WTC11 (cell line): Measurements from ENCODE around the gene BTBD9.

Source experiments
- AFF4 ChIP-seq: sonication (generic); formaldehyde crosslinking; IDR thresholded peaks from 2 replicates; pipeline ENCODE4 v1.8.1; 2023; ENCODE audit warnings: mild to moderate bottlenecking, missing genetic modification reagents, borderline replicate concordance
- CBFB ChIP-seq: sonication (generic); formaldehyde crosslinking; IDR thresholded peaks from 2 replicates; pipeline ENCODE4 v1.8.1; 2022; ENCODE audit warnings: mild to moderate bottlenecking, low read depth, missing genetic modification reagents
- CREM ChIP-seq: sonication (generic); formaldehyde crosslinking; IDR thresholded peaks from 2 replicates; pipeline ENCODE4 v1.8.1; 2022; ENCODE audit warnings: mild to moderate bottlenecking, missing genetic modification reagents, moderate library complexity
- CTCF ChIP-seq: fragments of 200-600 bp; IDR thresholded peaks from 2 replicates; pipeline ENCODE4 v1.8.0; 2022; ENCODE audit warnings: antibody characterized with exemption
- E2F1 ChIP-seq: sonication (generic); formaldehyde crosslinking; IDR thresholded peaks from 2 replicates; pipeline ENCODE4 v1.8.0; 2022; ENCODE audit warnings: mild to moderate bottlenecking, missing genetic modification reagents
- GTF2I ChIP-seq: fragments of 250-450 bp; sonication (Bioruptor Pico); conservative IDR thresholded peaks from 2 replicates; pipeline ENCODE4 v1.4.0; 2021; ENCODE audit warnings: mild to moderate bottlenecking
- SMAD4 ChIP-seq: sonication (generic); formaldehyde crosslinking; IDR thresholded peaks from 2 replicates; pipeline ENCODE4 v1.8.0; 2022; ENCODE audit warnings: mild to moderate bottlenecking, missing genetic modification reagents
- TP53 ChIP-seq: sonication (generic); formaldehyde crosslinking; IDR thresholded peaks from 2 replicates; pipeline ENCODE4 v1.8.1; 2023; ENCODE audit warnings: mild to moderate bottlenecking, missing genetic modification reagents
- USF1 ChIP-seq: sonication (generic); formaldehyde crosslinking; IDR thresholded peaks from 2 replicates; pipeline ENCODE4 v1.8.0; 2022; ENCODE audit warnings: mild to moderate bottlenecking, missing genetic modification reagents
- USF2 ChIP-seq: sonication (generic); formaldehyde crosslinking; IDR thresholded peaks from 2 replicates; pipeline ENCODE4 v1.8.1; 2023; ENCODE audit warnings: mild to moderate bottlenecking, missing genetic modification reagents, moderate library complexity
- ZNF121 ChIP-seq: sonication (generic); formaldehyde crosslinking; IDR thresholded peaks from 2 replicates; pipeline ENCODE4 v1.8.0; 2023; ENCODE audit warnings: missing genetic modification reagents
- ZNF512 ChIP-seq: sonication (generic); formaldehyde crosslinking; IDR thresholded peaks from 2 replicates; pipeline ENCODE4 v1.8.1; 2022; ENCODE audit warnings: missing genetic modification reagents, borderline replicate concordance
- ZSCAN18 ChIP-seq: fragments of 250-450 bp; sonication (Bioruptor Pico); IDR thresholded peaks from 2 replicates; pipeline ENCODE4 v2.1.2; 2022; ENCODE audit warnings: mild to moderate bottlenecking, moderate library complexity

GRCh38 chr6:38194589-38194988 lies 445.1 kb downstream of the BTBD9 start:
- TF ChIP-seq CREM (CRISPR knock-in tag) (no peak), CTCF (no peak), ZNF121 (no peak), USF1 (CRISPR knock-in tag) (no peak), TP53 (CRISPR knock-in tag) (no peak), E2F1 (no peak), CBFB (CRISPR knock-in tag) (no peak), SMAD4 (no peak), USF2 (no peak), ZNF512 (CRISPR knock-in tag) (no peak), AFF4 (no peak), ZSCAN18 (no peak), GTF2I (no peak)
